Gastroesophageal sphincter (tissue), 4 donors: ENCODE data around the gene USP37. TPM values are rescaled to one million over a fixed set of nuclear protein-coding genes. Genes with fewer than 3 reads are reported as not detected.
A peak's percentile ranks its signal among the peaks of the same experiment; 100 is the strongest.

ENCODE experiments used
- ATAC-seq: fragments of 150-250 bp; one replicate; pipeline ENCODE4 v1.9.1; 2016; ENCODE audit warnings: mild to moderate bottlenecking, moderate library complexity
- H3K27ac ChIP-seq, 4 donors: fragments of 200-600 bp; sonication (generic) in 3 of 4; 1 replicate in 3 of 4; 2 replicates in 1 of 4; pipeline ENCODE4 v1.5.1; 2016 to 2019
- H3K27me3 ChIP-seq: fragments of 200-600 bp; sonication (generic); one replicate; pipeline ENCODE4 v1.5.1; 2019
- H3K36me3 ChIP-seq, 2 donors: fragments of 200-600 bp; sonication (generic); one replicate each; pipeline ENCODE4 v1.5.1; 2019; ENCODE audit warnings: control low read depth in 1 of 2
- H3K4me1 ChIP-seq, 3 donors: fragments of 200-600 bp; sonication (generic); 1 replicate in 2 of 3; 2 replicates in 1 of 3; pipeline ENCODE4 v1.5.1; 2016 to 2019; ENCODE audit warnings: control low read depth in 2 of 3
- H3K4me3 ChIP-seq, 2 donors: fragments of 200-600 bp; sonication (generic); one replicate each; pipeline ENCODE4 v1.5.1; 2019; ENCODE audit warnings: mild to moderate bottlenecking in 1 of 2, moderate library complexity in 1 of 2
- H3K9me3 ChIP-seq, 3 donors: fragments of 200-600 bp; sonication (generic); one replicate each; pipeline ENCODE4 v1.5.1; 2017 to 2019; ENCODE audit warnings: control low read depth in 2 of 3
- CTCF ChIP-seq, 4 experiments: fragments of 200-600 bp in 2 of 4; fragments of 450-650 bp in 2 of 4; sonication (generic) in 1 of 4; IDR thresholded peaks; one replicate each; pipeline ENCODE4 v1.5.1; 2017 to 2019; ENCODE audit warnings: antibody characterized with exemption in 4 of 4, mild to moderate bottlenecking in 2 of 4, moderate library complexity in 2 of 4
- EP300 ChIP-seq: sonication (generic); formaldehyde crosslinking; IDR thresholded peaks from one replicate; pipeline ENCODE4 v1.6.1; 2017; ENCODE audit warnings: antibody characterized with exemption, mild to moderate bottlenecking
- POLR2A ChIP-seq, 2 donors: fragments of 450-650 bp; IDR thresholded peaks; one replicate each; pipeline ENCODE4 v1.6.1; 2017; ENCODE audit warnings: antibody characterized with exemption in 2 of 2, mild to moderate bottlenecking in 2 of 2, moderate library complexity in 1 of 2
- POLR2AphosphoS5 ChIP-seq: sonication (generic); formaldehyde crosslinking; IDR thresholded peaks from one replicate; pipeline ENCODE4 v1.6.1; 2017; ENCODE audit warnings: antibody characterized with exemption
- WGBS, 2 donors: methylation state at CpG; one replicate each; pipeline ENCODE4 v1.1.5; 2018; ENCODE audit warnings: low coverage in 1 of 2; 5-methylcytosine and 5-hydroxymethylcytosine counted together
- total RNA-seq, 4 donors: library from RNA; depleted of rRNA; stranded (reverse); fragments of >200 nt; gene quantifications; one replicate each; pipeline ENCODE4 v1.1.0, GENCODE V29; 2016

Gene USP37, protein sequence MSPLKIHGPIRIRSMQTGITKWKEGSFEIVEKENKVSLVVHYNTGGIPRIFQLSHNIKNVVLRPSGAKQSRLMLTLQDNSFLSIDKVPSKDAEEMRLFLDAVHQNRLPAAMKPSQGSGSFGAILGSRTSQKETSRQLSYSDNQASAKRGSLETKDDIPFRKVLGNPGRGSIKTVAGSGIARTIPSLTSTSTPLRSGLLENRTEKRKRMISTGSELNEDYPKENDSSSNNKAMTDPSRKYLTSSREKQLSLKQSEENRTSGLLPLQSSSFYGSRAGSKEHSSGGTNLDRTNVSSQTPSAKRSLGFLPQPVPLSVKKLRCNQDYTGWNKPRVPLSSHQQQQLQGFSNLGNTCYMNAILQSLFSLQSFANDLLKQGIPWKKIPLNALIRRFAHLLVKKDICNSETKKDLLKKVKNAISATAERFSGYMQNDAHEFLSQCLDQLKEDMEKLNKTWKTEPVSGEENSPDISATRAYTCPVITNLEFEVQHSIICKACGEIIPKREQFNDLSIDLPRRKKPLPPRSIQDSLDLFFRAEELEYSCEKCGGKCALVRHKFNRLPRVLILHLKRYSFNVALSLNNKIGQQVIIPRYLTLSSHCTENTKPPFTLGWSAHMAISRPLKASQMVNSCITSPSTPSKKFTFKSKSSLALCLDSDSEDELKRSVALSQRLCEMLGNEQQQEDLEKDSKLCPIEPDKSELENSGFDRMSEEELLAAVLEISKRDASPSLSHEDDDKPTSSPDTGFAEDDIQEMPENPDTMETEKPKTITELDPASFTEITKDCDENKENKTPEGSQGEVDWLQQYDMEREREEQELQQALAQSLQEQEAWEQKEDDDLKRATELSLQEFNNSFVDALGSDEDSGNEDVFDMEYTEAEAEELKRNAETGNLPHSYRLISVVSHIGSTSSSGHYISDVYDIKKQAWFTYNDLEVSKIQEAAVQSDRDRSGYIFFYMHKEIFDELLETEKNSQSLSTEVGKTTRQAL
- 10 to 100 TPM in 1 of 4 donors, 1 to 10 TPM in 3; 8.3 to 17.4 (median 9.0) TPM for total RNA-seq

GRCh38 chr2:218568190-218569037, at the start of gene USP37, which contains the start of gene CNOT9:
Gene USP37, minus strand, starts transcription at chr2:218568351. Its CDS starts 9,698 bp downstream, at chr2:218558653.
Gene CNOT9, plus strand, starts transcription at chr2:218568839. Its CDS starts 116 bp downstream, at chr2:218568955.
- H3K27me3 ChIP-seq: no peaks in the 10 kb centered on the region
- WGBS, 2 donors: 0% methylated on average over 25 to 32 of the region's 77 CpGs
- peak within 1 kb of the TSS; percentile 66 to 71 for H3K4me3 ChIP-seq
- peak within 1 kb of the TSS; percentile 90 to 98 (median 94) for H3K27ac ChIP-seq
- TF ChIP-seq POLR2A (IDR thresholded peaks at IDR 0.05) (peak; percentile 62 to 74), CTCF (IDR thresholded peaks at IDR 0.05) (peak in 2 of 4 experiments; percentile 18 to 19), EP300 (peak; percentile 39), POLR2AphosphoS5 (peak; percentile 89)
- peak; percentile 96 for ATAC-seq
- peaks cover 0 to 23% of the 10 kb centered on the region in 2 donors for H3K36me3 ChIP-seq
- H3K9me3 ChIP-seq: no peaks in the 10 kb centered on the region
- peaks cover 4 to 68% (median 19%) of the 10 kb centered on the region in 3 donors for H3K4me1 ChIP-seq

- peaks cover 0 to 19% (median 0%) of the 10 kb centered on the region in 3 donors for H3K4me1 ChIP-seq
- WGBS, 2 donors: 7 to 25% methylated on average over 2 of the region's 6 CpGs
- H3K27ac ChIP-seq: peak overlapping the region; percentile 19 to 87 (median 84)
- no peak for TF ChIP-seq CTCF (IDR thresholded peaks at IDR 0.05)
- no peak for TF ChIP-seq POLR2A (IDR thresholded peaks at IDR 0.05)
- peak; percentile 75 for TF ChIP-seq POLR2AphosphoS5
- TF ChIP-seq EP300: peak; percentile 19
- no peaks in the 10 kb centered on the region for H3K9me3 ChIP-seq
- H3K4me3 ChIP-seq: no peak overlapping the region
- H3K36me3 ChIP-seq: peaks cover 0 to 27% of the 10 kb centered on the region in 2 donors
- H3K27me3 ChIP-seq: no peaks in the 10 kb centered on the region
- ATAC-seq: peak; percentile 90
Observed at GRCh38 chr2:218615868-218616315, 47.7 kb upstream of the USP37 start.

DNA sequence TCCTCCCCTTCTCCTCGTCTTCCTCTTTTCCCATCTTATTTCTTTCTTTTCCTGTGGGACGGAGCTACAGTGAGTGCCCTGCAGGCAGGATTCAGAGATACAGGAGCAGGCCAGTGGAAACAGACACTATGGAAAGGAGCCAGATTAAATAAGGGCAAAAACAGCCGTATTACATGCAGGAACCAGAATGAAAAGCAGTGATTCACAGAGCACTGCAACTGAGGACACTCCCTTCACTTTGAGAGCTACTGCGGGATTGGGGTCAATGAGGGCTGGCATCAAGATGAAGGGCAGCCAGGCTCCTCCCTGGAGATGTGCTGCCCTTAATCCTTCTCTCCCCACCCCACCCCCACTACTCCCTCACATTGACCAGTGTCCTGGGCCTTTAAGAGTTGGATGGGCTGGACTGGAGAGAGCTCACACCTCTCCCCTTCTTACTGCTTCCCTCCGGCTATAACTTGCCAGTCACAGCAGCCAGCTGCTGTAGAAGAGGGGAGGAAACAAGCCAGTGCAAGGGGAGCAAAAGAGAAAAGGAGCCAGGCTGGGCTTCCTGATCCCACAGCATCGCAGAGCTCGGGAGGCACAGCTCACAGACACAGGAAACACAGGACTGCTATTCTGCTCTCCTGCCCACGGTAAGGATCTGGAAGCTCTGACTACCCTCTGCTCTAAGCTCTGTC, 39.4 kb upstream of the USP37 start, which contains the start of gene PLCD4:
PLCD4 (plus strand) TSS at position 464 of the 680 bp plus-strand sequence. CDS start 7,841 bp downstream, outside the sequence.
- Histone ChIP-seq H3K4me3 (peak within 1 kb of the TSS; percentile 38 to 42), H3K4me1 (peaks cover 0 to 42% (median 14%) of the 10 kb centered on the region in 3 donors), H3K27me3 (no peaks in the 10 kb centered on the region), H3K27ac (peak within 1 kb of the TSS; percentile 43 to 82 (median 77)), H3K36me3 (peaks cover 0 to 4% of the 10 kb centered on the region in 2 donors), H3K9me3 (no peaks in the 10 kb centered on the region)
- no peak for TF ChIP-seq EP300
- TF ChIP-seq CTCF (IDR thresholded peaks at IDR 0.05): peak in 2 of 4 experiments; percentile 24
- TF ChIP-seq POLR2A (IDR thresholded peaks at IDR 0.05): peak; percentile 25 to 29
- TF ChIP-seq POLR2AphosphoS5: peak; percentile 50
- WGBS, 2 donors: 5 to 8% methylated on average over 4 to 7 of the region's 8 CpGs
- ATAC-seq: peak; percentile 77
